ENCODE data around the gene ABCC3. TPM values are rescaled to one million over a fixed set of nuclear protein-coding genes. Genes with fewer than 3 reads are reported as not detected.

The ABCC3 gene
- total RNA-seq, 4 donors from 2014 or later, result 2.0 to 18.7 (median 5.1) TPM

GRCh38 chr17:50615828-50616227 is 18.9 kb upstream of the ABCC3 start:
- no peaks in the 10 kb centered on the region for H3K9me3 ChIP-seq
- no peaks in the 10 kb centered on the region for H3K27me3 ChIP-seq
- H3K4me1 ChIP-seq, result peaks cover 0 to 7% (median 0%) of the 10 kb centered on the region in 3 donors
- H3K4me3 ChIP-seq, result no peak overlapping the region
- WGBS, 2 donors (ENCODE audit: low coverage in 1 of 2), result 81% methylated on average over 5 of the region's 7 CpGs; no CpG with 5 or more reads in 1 of the 2 donors
- no peak overlapping the region for H3K27ac ChIP-seq
- no peak for TF ChIP-seq POLR2A (IDR thresholded peaks at IDR 0.05)
- TF ChIP-seq POLR2AphosphoS5 (IDR thresholded peaks at IDR 0.05), result no peak
- TF ChIP-seq CTCF (IDR thresholded peaks at IDR 0.05), result no peak
- TF ChIP-seq EP300 (IDR thresholded peaks at IDR 0.05), result no peak
- H3K36me3 ChIP-seq, result no peaks in the 10 kb centered on the region
- no peak for ATAC-seq

GRCh38 chr17:50618300-50618699 is 16.4 kb upstream of the ABCC3 start:
- Histone ChIP-seq H3K4me1 (peaks cover 0 to 7% (median 0%) of the 10 kb centered on the region in 3 donors), H3K4me3 (no peak overlapping the region), H3K9me3 (no peaks in the 10 kb centered on the region), H3K27ac (no peak overlapping the region), H3K27me3 (peaks cover 9% of the 10 kb centered on the region), H3K36me3 (no peaks in the 10 kb centered on the region)
- ATAC-seq, result no peak
- TF ChIP-seq EP300 (IDR thresholded peaks at IDR 0.05) (no peak), POLR2A (IDR thresholded peaks at IDR 0.05) (no peak), POLR2AphosphoS5 (IDR thresholded peaks at IDR 0.05) (no peak)
- WGBS, 2 donors (ENCODE audit: low coverage in 1 of 2), result 50 to 63% methylated on average over 1 to 2 of the region's 4 CpGs

- no peak for ATAC-seq
- TF ChIP-seq POLR2AphosphoS5 (IDR thresholded peaks at IDR 0.05) (no peak), EP300 (IDR thresholded peaks at IDR 0.05) (no peak), CTCF (IDR thresholded peaks at IDR 0.05) (no peak), POLR2A (IDR thresholded peaks at IDR 0.05) (no peak)
- H3K27ac ChIP-seq, result no peak overlapping the region
- WGBS, 2 donors (ENCODE audit: low coverage in 1 of 2), result 88 to 90% methylated on average over 2 to 5 of the region's 11 CpGs
- H3K4me3 ChIP-seq, result no peak overlapping the region
- no peaks in the 10 kb centered on the region for H3K36me3 ChIP-seq
- peaks cover 15% of the 10 kb centered on the region for H3K27me3 ChIP-seq
- H3K4me1 ChIP-seq, result peaks cover 0 to under 1% (median 0%) of the 10 kb centered on the region in 3 donors
- H3K9me3 ChIP-seq, result no peaks in the 10 kb centered on the region
These were observed 15.7 kb upstream of the ABCC3 start for GRCh38 chr17:50618941-50619340.

- Histone ChIP-seq H3K27ac (no peak overlapping the region), H3K27me3 (peaks cover 20% of the 10 kb centered on the region), H3K9me3 (no peaks in the 10 kb centered on the region), H3K36me3 (no peaks in the 10 kb centered on the region), H3K4me3 (no peak overlapping the region), H3K4me1 (no peaks in the 10 kb centered on the region)
- ATAC-seq, result no peak
- no CpG with 5 or more reads among the region's 7 CpGs for WGBS, 2 donors (ENCODE audit: low coverage in 1 of 2)
- no peak for TF ChIP-seq EP300 (IDR thresholded peaks at IDR 0.05)
- TF ChIP-seq CTCF (IDR thresholded peaks at IDR 0.05), result no peak
These were observed 15.2 kb upstream of the ABCC3 start for GRCh38 chr17:50619489-50619888.

- Histone ChIP-seq H3K4me3 (no peak overlapping the region), H3K36me3 (no peaks in the 10 kb centered on the region), H3K27me3 (peaks cover 20% of the 10 kb centered on the region), H3K4me1 (no peaks in the 10 kb centered on the region), H3K9me3 (no peaks in the 10 kb centered on the region), H3K27ac (no peak overlapping the region)
- no peak for ATAC-seq
- TF ChIP-seq POLR2AphosphoS5 (IDR thresholded peaks at IDR 0.05) (no peak), CTCF (IDR thresholded peaks at IDR 0.05) (no peak), POLR2A (IDR thresholded peaks at IDR 0.05) (no peak), EP300 (IDR thresholded peaks at IDR 0.05) (no peak)
- WGBS, 2 donors (ENCODE audit: low coverage in 1 of 2), result 60% methylated on average over 1 of the region's 5 CpGs; no CpG with 5 or more reads in 1 of the 2 donors
These were observed 14.4 kb upstream of the ABCC3 start for GRCh38 chr17:50620237-50620636.
